Smooth muscle cell (in vitro differentiated cells): Measurements from ENCODE around the gene CLPSL2. TPM values are rescaled to one million over a fixed set of nuclear protein-coding genes. Genes with fewer than 3 reads are reported as not detected.

ENCODE experiments used
- DNase-seq: peaks from one replicate; lab custom pipeline; 2025; ENCODE audit not compliant: unreplicated experiment; lab: John Stamatoyannopoulos, UW
- H2AFZ ChIP-seq: fragments of 200-600 bp; sonication (generic); 2 replicates; pipeline ENCODE4 v1.6.0; 2016; ENCODE audit warnings: antibody characterized with exemption, low read depth, mild to moderate bottlenecking
- H3F3A ChIP-seq: fragments of 200-600 bp; sonication (generic); 2 replicates; pipeline ENCODE4 v1.6.0; 2017; ENCODE audit warnings: antibody characterized with exemption, low read depth
- H3K27ac ChIP-seq: fragments of 200-600 bp; sonication (generic); 2 replicates; pipeline ENCODE4 v1.5.1; 2016; ENCODE audit warnings: low read depth, mild to moderate bottlenecking
- H3K27me3 ChIP-seq: fragments of 200-600 bp; sonication (generic); 2 replicates; pipeline ENCODE4 v1.6.1; 2016; ENCODE audit warnings: low read depth, mild to moderate bottlenecking
- H3K36me3 ChIP-seq: fragments of 200-600 bp; sonication (generic); 2 replicates; pipeline ENCODE4 v1.5.1; 2016; ENCODE audit warnings: low read depth
- H3K4me1 ChIP-seq: fragments of 200-600 bp; sonication (generic); 2 replicates; pipeline ENCODE4 v1.5.1; 2016; ENCODE audit warnings: low read depth
- H3K4me2 ChIP-seq: fragments of 200-600 bp; sonication (generic); 2 replicates; pipeline ENCODE4 v1.6.0; 2016; ENCODE audit warnings: mild to moderate bottlenecking
- H3K4me3 ChIP-seq: fragments of 200-600 bp; sonication (generic); 2 replicates; pipeline ENCODE4 v1.5.1; 2016; ENCODE audit warnings: mild to moderate bottlenecking
- H3K79me2 ChIP-seq: fragments of 200-600 bp; sonication (generic); 2 replicates; pipeline ENCODE4 v1.6.0; 2016; ENCODE audit warnings: low read depth, mild to moderate bottlenecking
- H3K9ac ChIP-seq: fragments of 200-600 bp; sonication (generic); 2 replicates; pipeline ENCODE4 v1.6.0; 2016; ENCODE audit warnings: low read depth
- H3K9me3 ChIP-seq: fragments of 200-600 bp; sonication (generic); replicated peaks from 2 replicates; pipeline ENCODE4 v1.5.1; 2016; ENCODE audit warnings: low read depth
- H4K20me1 ChIP-seq: fragments of 200-600 bp; sonication (generic); 2 replicates; pipeline ENCODE4 v1.6.0; 2016; ENCODE audit warnings: low read depth
- CTCF ChIP-seq: fragments of 200-600 bp; sonication (generic); IDR thresholded peaks from 2 replicates; pipeline ENCODE4 v1.5.1; 2017; ENCODE audit warnings: borderline replicate concordance, mild to moderate bottlenecking, antibody characterized with exemption; ENCODE audit not compliant: insufficient read depth, poor library complexity, severe bottlenecking
- WGBS: methylation state at CpG from one replicate; pipeline ENCODE4 v1.1.7; 2016; ENCODE audit warnings: low lambda C conversion rate; 5-methylcytosine and 5-hydroxymethylcytosine counted together
- polyA plus RNA-seq: library from polyadenylated mRNA; unstranded; fragments of >200 nt; fragmentation: Nextera tagmentation; extraction: Ambion mirVana; gene quantifications from 2 replicates; pipeline ENCODE4 v1.2.1, GENCODE V29; 2016
- total RNA-seq: library from RNA; depleted of rRNA; stranded (reverse); fragments of >200 nt; gene quantifications from 2 replicates; pipeline ENCODE4 v1.2.3, GENCODE V29; 2014

Gene CLPSL2
- total and polyA plus RNA-seq, 2 experiments from 2014 or later: 2.0 TPM; not detected in 1

- Histone ChIP-seq H3K36me3 (no peaks in the 10 kb centered on the region), H2AFZ (no peak overlapping the region), H3K27ac (no peak overlapping the region), H3K4me3 (no peak overlapping the region), H3K4me2 (no peak overlapping the region), H3K27me3 (no peaks in the 10 kb centered on the region), H3K4me1 (peaks cover 3% of the 10 kb centered on the region), H3K9me3 (no peaks in the 10 kb centered on the region), H3K9ac (no peak overlapping the region), H4K20me1 (no peaks in the 10 kb centered on the region), H3F3A (no peaks in the 10 kb centered on the region), H3K79me2 (no peaks in the 10 kb centered on the region)
- no peak for TF ChIP-seq CTCF
- WGBS: 86% methylated on average over 6 of the region's 6 CpGs
- no peak for DNase-seq
Measured at GRCh38 chr6:35775031-35775430, 1.4 kb upstream of the CLPSL2 start.

GRCh38 chr6:35777356-35778102, 1.1 kb downstream of the CLPSL2 start:
- no peak overlapping the region for H3K4me2 ChIP-seq
- no peak overlapping the region for H3K27ac ChIP-seq
- H3K9ac ChIP-seq: no peak overlapping the region
- no peak for DNase-seq
- no peak overlapping the region for H3K4me3 ChIP-seq
- no peak overlapping the region for H2AFZ ChIP-seq
- no peaks in the 10 kb centered on the region for H3K36me3 ChIP-seq
- H4K20me1 ChIP-seq: no peaks in the 10 kb centered on the region
- WGBS: 84% methylated on average over 9 of the region's 10 CpGs
- no peaks in the 10 kb centered on the region for H3K27me3 ChIP-seq
- H3K4me1 ChIP-seq: peaks cover 3% of the 10 kb centered on the region
- TF ChIP-seq CTCF: no peak
- no peaks in the 10 kb centered on the region for H3K9me3 ChIP-seq
- no peaks in the 10 kb centered on the region for H3K79me2 ChIP-seq
- no peaks in the 10 kb centered on the region for H3F3A ChIP-seq

- no peaks in the 10 kb centered on the region for H3K79me2 ChIP-seq
- no peak overlapping the region for H2AFZ ChIP-seq
- H3K4me3 ChIP-seq: no peak overlapping the region
- H3K4me1 ChIP-seq: peaks cover 3% of the 10 kb centered on the region
- TF ChIP-seq CTCF: no peak
- no peaks in the 10 kb centered on the region for H3K36me3 ChIP-seq
- DNase-seq: no peak
- no peaks in the 10 kb centered on the region for H3K9me3 ChIP-seq
- H3K9ac ChIP-seq: no peak overlapping the region
- WGBS: 93% methylated on average over 2 of the region's 2 CpGs
- H3K4me2 ChIP-seq: no peak overlapping the region
- no peak overlapping the region for H3K27ac ChIP-seq
- H3K27me3 ChIP-seq: no peaks in the 10 kb centered on the region
- no peaks in the 10 kb centered on the region for H4K20me1 ChIP-seq
- H3F3A ChIP-seq: no peaks in the 10 kb centered on the region
Measured at GRCh38 chr6:35778437-35778836, 2.0 kb downstream of the CLPSL2 start.

GRCh38 chr6:35780719-35781118, 4.3 kb downstream of the CLPSL2 start, which contains the start of gene CLPSL1:
CLPSL1 (plus strand) TSS chr6:35781019; CDS start chr6:35781111, 92 bp downstream.
- no peak within 1 kb of the TSS for H2AFZ ChIP-seq
- WGBS: 93% methylated on average over 7 of the region's 7 CpGs
- H3K4me1 ChIP-seq: peaks cover 3% of the 10 kb centered on the region
- H3K36me3 ChIP-seq: no peaks in the 10 kb centered on the region
- no peak for TF ChIP-seq CTCF
- no peak within 1 kb of the TSS for H3K4me2 ChIP-seq
- no peaks in the 10 kb centered on the region for H3K79me2 ChIP-seq
- no peak within 1 kb of the TSS for H3K27ac ChIP-seq
- no peak within 1 kb of the TSS for H3K9ac ChIP-seq
- no peaks in the 10 kb centered on the region for H4K20me1 ChIP-seq
- no peaks in the 10 kb centered on the region for H3F3A ChIP-seq
- no peak for DNase-seq
- H3K4me3 ChIP-seq: no peak within 1 kb of the TSS
- no peaks in the 10 kb centered on the region for H3K27me3 ChIP-seq
- no peaks in the 10 kb centered on the region for H3K9me3 ChIP-seq
